ENCODE results near the gene INPP4B. TPM values are rescaled to one million over a fixed set of nuclear protein-coding genes. Genes with fewer than 3 reads are reported as not detected.

Gene INPP4B
- total RNA-seq, 1 experiment from 2014 or later, result 53.7 TPM

DNA sequence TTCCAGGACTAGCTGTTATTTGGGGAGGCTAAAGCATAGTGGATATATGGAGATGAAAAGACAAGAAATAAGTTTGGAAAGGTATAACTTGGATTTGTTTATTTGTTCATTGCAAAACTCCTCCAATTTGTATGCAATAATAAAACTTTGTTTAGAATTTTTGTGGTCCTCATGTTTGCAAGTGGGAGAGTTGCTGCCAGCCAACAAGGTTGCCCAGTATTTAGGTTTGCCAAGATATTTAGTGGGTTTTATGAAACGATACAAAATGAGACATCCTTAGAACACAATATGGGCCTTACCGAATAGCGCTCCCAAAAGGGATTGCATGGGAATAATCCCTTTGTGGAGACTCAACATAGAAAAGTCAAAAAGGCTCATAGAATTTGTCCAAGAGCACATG is 162.1 kb downstream of the INPP4B start:
- Histone ChIP-seq H2AFZ (no peak overlapping the region), H3K79me2 (ENCODE audit: low read depth) (no peaks in the 10 kb centered on the region), H3K27ac (no peak overlapping the region), H3F3A (ENCODE audit: insufficient read depth, low read depth) (no peaks in the 10 kb centered on the region), H3K4me3 (no peak overlapping the region), H4K20me1 (ENCODE audit: insufficient read depth) (no peaks in the 10 kb centered on the region), H3K4me1 (replicated peaks; ENCODE audit: insufficient read depth) (no peaks in the 10 kb centered on the region), H3K9me3 (ENCODE audit: insufficient read depth, low read depth) (no peaks in the 10 kb centered on the region), H3K9me2 (ENCODE audit: insufficient read depth) (no peaks in the 10 kb centered on the region), H3K4me2 (no peak overlapping the region), H3K36me3 (ENCODE audit: low read depth) (no peaks in the 10 kb centered on the region), H3K27me3 (ENCODE audit: insufficient read depth, low read depth) (no peaks in the 10 kb centered on the region)
- intact Hi-C loops (cut with micrococcal nuclease; ENCODE audit: unreplicated experiment), result no loop called here
- TF ChIP-seq, protein P1, sequence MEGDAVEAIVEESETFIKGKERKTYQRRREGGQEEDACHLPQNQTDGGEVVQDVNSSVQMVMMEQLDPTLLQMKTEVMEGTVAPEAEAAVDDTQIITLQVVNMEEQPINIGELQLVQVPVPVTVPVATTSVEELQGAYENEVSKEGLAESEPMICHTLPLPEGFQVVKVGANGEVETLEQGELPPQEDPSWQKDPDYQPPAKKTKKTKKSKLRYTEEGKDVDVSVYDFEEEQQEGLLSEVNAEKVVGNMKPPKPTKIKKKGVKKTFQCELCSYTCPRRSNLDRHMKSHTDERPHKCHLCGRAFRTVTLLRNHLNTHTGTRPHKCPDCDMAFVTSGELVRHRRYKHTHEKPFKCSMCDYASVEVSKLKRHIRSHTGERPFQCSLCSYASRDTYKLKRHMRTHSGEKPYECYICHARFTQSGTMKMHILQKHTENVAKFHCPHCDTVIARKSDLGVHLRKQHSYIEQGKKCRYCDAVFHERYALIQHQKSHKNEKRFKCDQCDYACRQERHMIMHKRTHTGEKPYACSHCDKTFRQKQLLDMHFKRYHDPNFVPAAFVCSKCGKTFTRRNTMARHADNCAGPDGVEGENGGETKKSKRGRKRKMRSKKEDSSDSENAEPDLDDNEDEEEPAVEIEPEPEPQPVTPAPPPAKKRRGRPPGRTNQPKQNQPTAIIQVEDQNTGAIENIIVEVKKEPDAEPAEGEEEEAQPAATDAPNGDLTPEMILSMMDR (conservative IDR thresholded peaks at IDR 0.05), result no peak
- no peak for TF ChIP-seq EZH2 (IDR thresholded peaks at IDR 0.05; ENCODE audit: low read depth)
- no peak for DNase-seq
- ChIA-PET CTCF (no interaction called here), POLR2A (ENCODE audit: unreplicated experiment) (no interaction called here)
- BruUV-seq (replicated peaks), result no TSS peak

DNA sequence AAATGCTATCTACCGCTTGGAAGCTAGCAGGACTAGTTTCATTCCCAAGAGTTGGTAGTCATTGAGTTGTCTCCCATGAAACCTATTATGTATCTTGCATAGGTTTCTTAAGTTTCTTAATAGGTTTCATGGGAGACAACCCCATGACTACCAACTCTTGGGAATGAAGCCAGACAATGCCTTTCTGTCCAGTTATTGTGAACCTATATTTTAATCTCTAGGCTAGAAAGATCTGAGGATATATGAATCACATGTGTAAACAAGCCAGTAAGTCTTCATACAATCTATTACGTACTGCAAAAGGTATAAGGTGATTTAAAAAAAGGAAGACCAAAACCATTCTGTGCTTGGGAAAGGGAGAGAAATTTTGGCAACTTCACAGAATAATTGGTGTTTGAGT is 162.6 kb downstream of the INPP4B start:
- intact Hi-C loops (cut with micrococcal nuclease; ENCODE audit: unreplicated experiment), result no loop called here
- no peak overlapping the region for H2AFZ ChIP-seq
- CTCF ChIA-PET, result no interaction called here

DNA sequence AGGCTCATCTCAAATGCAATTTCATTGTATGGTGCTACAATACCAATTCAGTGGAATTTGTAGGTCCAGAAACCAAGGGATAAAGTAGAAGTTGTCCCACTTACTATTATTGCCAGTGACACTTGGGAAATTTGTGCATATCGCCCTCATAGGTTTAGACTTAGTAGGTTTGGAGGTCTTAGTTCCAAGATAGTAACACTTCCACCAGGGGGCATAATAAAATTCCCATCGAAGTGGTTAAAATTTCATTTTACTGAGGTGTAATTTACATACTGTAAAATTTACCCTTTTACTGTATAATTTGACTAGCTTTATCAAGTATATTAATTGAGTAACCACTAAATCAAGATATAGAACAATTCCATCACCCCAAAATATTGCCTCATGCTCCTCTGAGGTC is 174.6 kb downstream of the INPP4B start:
- Histone ChIP-seq H3K27me3 (ENCODE audit: insufficient read depth, low read depth) (no peaks in the 10 kb centered on the region), H3K4me2 (no peak overlapping the region), H3K4me3 (no peak overlapping the region), H3K9me2 (ENCODE audit: insufficient read depth) (no peaks in the 10 kb centered on the region), H3K36me3 (ENCODE audit: low read depth) (no peaks in the 10 kb centered on the region), H3K9me3 (ENCODE audit: insufficient read depth, low read depth) (0 out of 2 replicates have a peak, but pooled peaks cover 6% of the 10 kb centered on the region), H4K20me1 (ENCODE audit: insufficient read depth) (no peaks in the 10 kb centered on the region), H3K79me2 (ENCODE audit: low read depth) (no peaks in the 10 kb centered on the region), H2AFZ (no peak overlapping the region), H3K4me1 (replicated peaks; ENCODE audit: insufficient read depth) (no peaks in the 10 kb centered on the region), H3K27ac (no peak overlapping the region), H3F3A (ENCODE audit: insufficient read depth, low read depth) (no peaks in the 10 kb centered on the region)
- ChIA-PET POLR2A (ENCODE audit: unreplicated experiment) (no interaction called here), CTCF (no interaction called here)
- no TSS peak for BruUV-seq (replicated peaks)
- TF ChIP-seq, protein P1 (conservative IDR thresholded peaks at IDR 0.05), result no peak
- no peak for TF ChIP-seq EZH2 (IDR thresholded peaks at IDR 0.05; ENCODE audit: low read depth)
- DNase-seq, result no peak
- intact Hi-C loops (cut with micrococcal nuclease; ENCODE audit: unreplicated experiment), result no loop called here

More for the DNA sequence above, 162.6 kb downstream of the INPP4B start:
- no peak for DNase-seq
- Histone ChIP-seq H3K4me2 (no peak overlapping the region), H3K27ac (no peak overlapping the region), H3K27me3 (ENCODE audit: insufficient read depth, low read depth) (no peaks in the 10 kb centered on the region), H3K9me3 (ENCODE audit: insufficient read depth, low read depth) (no peaks in the 10 kb centered on the region), H3K4me3 (no peak overlapping the region), H3K9me2 (ENCODE audit: insufficient read depth) (no peaks in the 10 kb centered on the region), H3F3A (ENCODE audit: insufficient read depth, low read depth) (no peaks in the 10 kb centered on the region), H3K36me3 (ENCODE audit: low read depth) (no peaks in the 10 kb centered on the region), H3K79me2 (ENCODE audit: low read depth) (no peaks in the 10 kb centered on the region), H4K20me1 (ENCODE audit: insufficient read depth) (no peaks in the 10 kb centered on the region), H3K4me1 (replicated peaks; ENCODE audit: insufficient read depth) (no peaks in the 10 kb centered on the region)
- POLR2A ChIA-PET (ENCODE audit: unreplicated experiment), result no interaction called here
- no TSS peak for BruUV-seq (replicated peaks)
- no peak for TF ChIP-seq EZH2 (IDR thresholded peaks at IDR 0.05; ENCODE audit: low read depth)
- TF ChIP-seq, protein P1 (conservative IDR thresholded peaks at IDR 0.05), result no peak
